WTC11 (cell line): ENCODE results near the gene DNMT3A.

Experiments used
- ELF4 ChIP-seq: sonication (generic); formaldehyde crosslinking; IDR thresholded peaks from 2 replicates; pipeline ENCODE4 v1.8.1; 2022; ENCODE audit warnings: low read depth, mild to moderate bottlenecking, moderate library complexity, missing genetic modification reagents
- IRF2 ChIP-seq: sonication (generic); formaldehyde crosslinking; IDR thresholded peaks from 2 replicates; pipeline ENCODE4 v1.8.0; 2022; ENCODE audit warnings: low read depth, missing genetic modification reagents, borderline replicate concordance
- MYBL2 ChIP-seq: sonication (generic); formaldehyde crosslinking; IDR thresholded peaks from 2 replicates; pipeline ENCODE4 v1.8.1; 2023; ENCODE audit warnings: mild to moderate bottlenecking, moderate library complexity, missing genetic modification reagents
- NFYB ChIP-seq: sonication (generic); formaldehyde crosslinking; conservative IDR thresholded peaks from 2 replicates; pipeline ENCODE4 v1.8.0; 2022; ENCODE audit warnings: low read depth, missing genetic modification reagents
- NR1H2 ChIP-seq: sonication (generic); formaldehyde crosslinking; IDR thresholded peaks from 2 replicates; pipeline ENCODE4 v1.9.0; 2021; ENCODE audit warnings: mild to moderate bottlenecking, moderate library complexity, missing genetic modification reagents
- SP1 ChIP-seq: sonication (generic); formaldehyde crosslinking; conservative IDR thresholded peaks from 2 replicates; pipeline ENCODE4 v1.8.1; 2022; ENCODE audit warnings: missing genetic modification reagents
- TF ChIP-seq, protein P1 (sequence below): sonication (generic); formaldehyde crosslinking; IDR thresholded peaks from 2 replicates; pipeline ENCODE4 v1.8.0; 2022; ENCODE audit warnings: mild to moderate bottlenecking, missing genetic modification reagents
- TF ChIP-seq, protein P2 (sequence below): fragments of 200-600 bp; IDR thresholded peaks from 2 replicates; pipeline ENCODE4 v1.8.0; 2022; ENCODE audit warnings: antibody characterized with exemption
- TF ChIP-seq, protein P3 (sequence below): sonication (generic); formaldehyde crosslinking; IDR thresholded peaks from 2 replicates; pipeline ENCODE4 v1.8.1; 2023; ENCODE audit warnings: mild to moderate bottlenecking, missing genetic modification reagents, borderline replicate concordance
- TF ChIP-seq, protein P4 (sequence below): sonication (generic); formaldehyde crosslinking; IDR thresholded peaks from 2 replicates; pipeline ENCODE4 v1.8.1; 2023; ENCODE audit warnings: mild to moderate bottlenecking, missing genetic modification reagents

DNA sequence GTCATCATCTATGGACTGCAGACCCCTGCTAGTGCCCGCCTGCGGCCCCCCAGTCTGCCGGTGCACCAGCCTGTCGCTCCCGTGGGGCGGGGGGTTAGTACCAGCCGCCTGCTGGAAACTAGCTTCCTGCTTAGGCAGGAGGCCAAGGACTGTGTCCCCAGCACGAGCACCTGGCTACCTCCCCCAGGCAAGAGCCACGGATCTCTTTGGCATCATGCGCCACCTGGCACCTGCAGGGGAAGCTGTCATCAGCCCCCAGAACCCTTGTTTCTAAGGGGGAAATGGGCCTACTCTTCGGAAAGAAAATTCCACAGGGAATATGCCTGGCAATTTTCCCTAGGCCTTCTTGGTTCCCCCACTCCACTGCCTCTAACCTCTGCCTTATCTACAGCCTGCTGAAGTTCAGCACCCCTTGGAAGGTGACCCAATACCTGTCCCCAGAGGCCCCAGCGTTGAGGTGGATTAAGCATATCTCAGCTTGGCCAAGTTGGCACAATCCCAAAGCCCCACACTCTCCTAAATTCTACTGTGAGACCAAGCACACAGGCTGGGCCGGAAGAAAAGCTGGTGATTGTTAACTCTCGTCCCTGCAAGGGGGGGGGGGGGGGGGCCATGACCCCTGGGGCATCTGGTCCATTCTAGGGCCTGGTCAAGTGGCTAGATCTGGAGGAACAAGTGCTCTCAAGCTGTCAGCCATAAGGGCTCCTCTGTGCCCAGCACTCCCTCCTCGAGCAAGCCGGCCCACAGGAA is 111.4 kb downstream of the DNMT3A start:
- TF ChIP-seq, protein P1, sequence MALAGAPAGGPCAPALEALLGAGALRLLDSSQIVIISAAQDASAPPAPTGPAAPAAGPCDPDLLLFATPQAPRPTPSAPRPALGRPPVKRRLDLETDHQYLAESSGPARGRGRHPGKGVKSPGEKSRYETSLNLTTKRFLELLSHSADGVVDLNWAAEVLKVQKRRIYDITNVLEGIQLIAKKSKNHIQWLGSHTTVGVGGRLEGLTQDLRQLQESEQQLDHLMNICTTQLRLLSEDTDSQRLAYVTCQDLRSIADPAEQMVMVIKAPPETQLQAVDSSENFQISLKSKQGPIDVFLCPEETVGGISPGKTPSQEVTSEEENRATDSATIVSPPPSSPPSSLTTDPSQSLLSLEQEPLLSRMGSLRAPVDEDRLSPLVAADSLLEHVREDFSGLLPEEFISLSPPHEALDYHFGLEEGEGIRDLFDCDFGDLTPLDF (CRISPR knock-in tag), result no peak
- TF ChIP-seq, protein P2, sequence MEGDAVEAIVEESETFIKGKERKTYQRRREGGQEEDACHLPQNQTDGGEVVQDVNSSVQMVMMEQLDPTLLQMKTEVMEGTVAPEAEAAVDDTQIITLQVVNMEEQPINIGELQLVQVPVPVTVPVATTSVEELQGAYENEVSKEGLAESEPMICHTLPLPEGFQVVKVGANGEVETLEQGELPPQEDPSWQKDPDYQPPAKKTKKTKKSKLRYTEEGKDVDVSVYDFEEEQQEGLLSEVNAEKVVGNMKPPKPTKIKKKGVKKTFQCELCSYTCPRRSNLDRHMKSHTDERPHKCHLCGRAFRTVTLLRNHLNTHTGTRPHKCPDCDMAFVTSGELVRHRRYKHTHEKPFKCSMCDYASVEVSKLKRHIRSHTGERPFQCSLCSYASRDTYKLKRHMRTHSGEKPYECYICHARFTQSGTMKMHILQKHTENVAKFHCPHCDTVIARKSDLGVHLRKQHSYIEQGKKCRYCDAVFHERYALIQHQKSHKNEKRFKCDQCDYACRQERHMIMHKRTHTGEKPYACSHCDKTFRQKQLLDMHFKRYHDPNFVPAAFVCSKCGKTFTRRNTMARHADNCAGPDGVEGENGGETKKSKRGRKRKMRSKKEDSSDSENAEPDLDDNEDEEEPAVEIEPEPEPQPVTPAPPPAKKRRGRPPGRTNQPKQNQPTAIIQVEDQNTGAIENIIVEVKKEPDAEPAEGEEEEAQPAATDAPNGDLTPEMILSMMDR, result no peak
- TF ChIP-seq MYBL2 (CRISPR knock-in tag), result no peak
- no peak for TF ChIP-seq NR1H2 (CRISPR knock-in tag)
- no peak for TF ChIP-seq NFYB (CRISPR knock-in tag)
- no peak for TF ChIP-seq IRF2 (CRISPR knock-in tag)
- TF ChIP-seq SP1, result no peak
- TF ChIP-seq, protein P3, sequence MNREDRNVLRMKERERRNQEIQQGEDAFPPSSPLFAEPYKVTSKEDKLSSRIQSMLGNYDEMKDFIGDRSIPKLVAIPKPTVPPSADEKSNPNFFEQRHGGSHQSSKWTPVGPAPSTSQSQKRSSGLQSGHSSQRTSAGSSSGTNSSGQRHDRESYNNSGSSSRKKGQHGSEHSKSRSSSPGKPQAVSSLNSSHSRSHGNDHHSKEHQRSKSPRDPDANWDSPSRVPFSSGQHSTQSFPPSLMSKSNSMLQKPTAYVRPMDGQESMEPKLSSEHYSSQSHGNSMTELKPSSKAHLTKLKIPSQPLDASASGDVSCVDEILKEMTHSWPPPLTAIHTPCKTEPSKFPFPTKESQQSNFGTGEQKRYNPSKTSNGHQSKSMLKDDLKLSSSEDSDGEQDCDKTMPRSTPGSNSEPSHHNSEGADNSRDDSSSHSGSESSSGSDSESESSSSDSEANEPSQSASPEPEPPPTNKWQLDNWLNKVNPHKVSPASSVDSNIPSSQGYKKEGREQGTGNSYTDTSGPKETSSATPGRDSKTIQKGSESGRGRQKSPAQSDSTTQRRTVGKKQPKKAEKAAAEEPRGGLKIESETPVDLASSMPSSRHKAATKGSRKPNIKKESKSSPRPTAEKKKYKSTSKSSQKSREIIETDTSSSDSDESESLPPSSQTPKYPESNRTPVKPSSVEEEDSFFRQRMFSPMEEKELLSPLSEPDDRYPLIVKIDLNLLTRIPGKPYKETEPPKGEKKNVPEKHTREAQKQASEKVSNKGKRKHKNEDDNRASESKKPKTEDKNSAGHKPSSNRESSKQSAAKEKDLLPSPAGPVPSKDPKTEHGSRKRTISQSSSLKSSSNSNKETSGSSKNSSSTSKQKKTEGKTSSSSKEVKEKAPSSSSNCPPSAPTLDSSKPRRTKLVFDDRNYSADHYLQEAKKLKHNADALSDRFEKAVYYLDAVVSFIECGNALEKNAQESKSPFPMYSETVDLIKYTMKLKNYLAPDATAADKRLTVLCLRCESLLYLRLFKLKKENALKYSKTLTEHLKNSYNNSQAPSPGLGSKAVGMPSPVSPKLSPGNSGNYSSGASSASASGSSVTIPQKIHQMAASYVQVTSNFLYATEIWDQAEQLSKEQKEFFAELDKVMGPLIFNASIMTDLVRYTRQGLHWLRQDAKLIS (CRISPR knock-in tag), result no peak
- TF ChIP-seq ELF4 (CRISPR knock-in tag), result no peak
- TF ChIP-seq, protein P4, sequence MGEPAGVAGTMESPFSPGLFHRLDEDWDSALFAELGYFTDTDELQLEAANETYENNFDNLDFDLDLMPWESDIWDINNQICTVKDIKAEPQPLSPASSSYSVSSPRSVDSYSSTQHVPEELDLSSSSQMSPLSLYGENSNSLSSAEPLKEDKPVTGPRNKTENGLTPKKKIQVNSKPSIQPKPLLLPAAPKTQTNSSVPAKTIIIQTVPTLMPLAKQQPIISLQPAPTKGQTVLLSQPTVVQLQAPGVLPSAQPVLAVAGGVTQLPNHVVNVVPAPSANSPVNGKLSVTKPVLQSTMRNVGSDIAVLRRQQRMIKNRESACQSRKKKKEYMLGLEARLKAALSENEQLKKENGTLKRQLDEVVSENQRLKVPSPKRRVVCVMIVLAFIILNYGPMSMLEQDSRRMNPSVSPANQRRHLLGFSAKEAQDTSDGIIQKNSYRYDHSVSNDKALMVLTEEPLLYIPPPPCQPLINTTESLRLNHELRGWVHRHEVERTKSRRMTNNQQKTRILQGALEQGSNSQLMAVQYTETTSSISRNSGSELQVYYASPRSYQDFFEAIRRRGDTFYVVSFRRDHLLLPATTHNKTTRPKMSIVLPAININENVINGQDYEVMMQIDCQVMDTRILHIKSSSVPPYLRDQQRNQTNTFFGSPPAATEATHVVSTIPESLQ (CRISPR knock-in tag), result no peak
